DOHH2 (cell line): ENCODE measurements around the gene FAM120A.

Experiments
- H3F3A ChIP-seq: fragments of 200-600 bp; sonication (generic), shearing (Covaris generic); 2 replicates; pipeline ENCODE4 v1.6.0; 2016; ENCODE audit warnings: antibody characterized with exemption, mild to moderate bottlenecking; ENCODE audit not compliant: control insufficient read depth, insufficient read depth
- H3K27ac ChIP-seq: fragments of 200-600 bp; sonication (generic); 2 replicates; pipeline ENCODE4 v1.5.1; 2014; ENCODE audit warnings: low read depth, mild to moderate bottlenecking, low read length, moderate library complexity
- H3K27me3 ChIP-seq: fragments of 200-600 bp; sonication (generic); 2 replicates; pipeline ENCODE4 v1.6.1; 2014; ENCODE audit warnings: mild to moderate bottlenecking, low read length, mixed read lengths; ENCODE audit not compliant: control insufficient read depth
- H3K36me3 ChIP-seq: fragments of 200-600 bp; sonication (generic); 2 replicates; pipeline ENCODE4 v1.6.1; 2014; ENCODE audit warnings: mild to moderate bottlenecking, low read length, moderate library complexity, mixed read lengths; ENCODE audit not compliant: control insufficient read depth
- H3K4me1 ChIP-seq: fragments of 200-600 bp; sonication (generic); 2 replicates; pipeline ENCODE4 v1.6.1; 2014; ENCODE audit warnings: mild to moderate bottlenecking, low read length, mixed read lengths; ENCODE audit not compliant: control insufficient read depth
- H3K4me2 ChIP-seq: fragments of 200-600 bp; sonication (generic); 2 replicates; pipeline ENCODE4 v1.6.0; 2014; ENCODE audit warnings: mild to moderate bottlenecking, low read length, moderate library complexity
- H3K4me3 ChIP-seq: fragments of 200-600 bp; sonication (generic); 2 replicates; pipeline ENCODE4 v1.5.1; 2014; ENCODE audit warnings: mild to moderate bottlenecking, low read length, mixed read lengths
- H3K79me2 ChIP-seq: fragments of 200-600 bp; sonication (generic); 2 replicates; pipeline ENCODE4 v1.6.1; 2014; ENCODE audit warnings: mild to moderate bottlenecking, low read length, mixed read lengths; ENCODE audit not compliant: control insufficient read depth
- H3K9me2 ChIP-seq: fragments of 200-600 bp; sonication (generic); replicated peaks from 2 replicates; pipeline ENCODE4 v1.6.1; 2014; ENCODE audit warnings: mild to moderate bottlenecking, low read length, mixed read lengths; ENCODE audit not compliant: control insufficient read depth
- H3K9me3 ChIP-seq: fragments of 200-600 bp; sonication (generic); 2 replicates; pipeline ENCODE4 v1.6.1; 2014; ENCODE audit warnings: antibody characterized with exemption, low read length, mixed read lengths; ENCODE audit not compliant: control insufficient read depth, insufficient read depth
- H4K20me1 ChIP-seq: fragments of 200-600 bp; sonication (generic); 2 replicates; pipeline ENCODE4 v1.6.0; 2014; ENCODE audit warnings: low read depth, mild to moderate bottlenecking, antibody characterized with exemption, low read length, moderate library complexity; ENCODE audit not compliant: control insufficient read depth, insufficient read depth
- CTCF ChIP-seq: fragments of 200-600 bp; sonication (generic); IDR thresholded peaks from one replicate; pipeline ENCODE4 v1.5.1; 2014; ENCODE audit warnings: antibody characterized with exemption, mild to moderate bottlenecking, low read depth, low read length; ENCODE audit not compliant: poor library complexity, severe bottlenecking
- EZH2phosphoT487 ChIP-seq: fragments of 200-600 bp; sonication (generic); IDR thresholded peaks from 2 replicates; pipeline ENCODE4 v1.6.1; 2017; ENCODE audit warnings: borderline replicate concordance, mild to moderate bottlenecking, antibody characterized with exemption, low read length, moderate library complexity, mixed read lengths

FAM120A gene

GRCh38 chr9:93567271-93567959 lies 115.9 kb downstream of the FAM120A start:
- Histone ChIP-seq H3K79me2 (peaks cover 9% of the 10 kb centered on the region), H3K4me3 (peak overlapping the region; percentile 76), H4K20me1 (no peaks in the 10 kb centered on the region), H3K27ac (peak overlapping the region; percentile 78), H3K4me2 (peak overlapping the region; percentile 84), H3F3A (peaks cover 31% of the 10 kb centered on the region), H3K9me2 (no peaks in the 10 kb centered on the region), H3K36me3 (peaks cover 49% of the 10 kb centered on the region), H3K9me3 (peaks cover 17% of the 10 kb centered on the region), H3K4me1 (peaks cover 35% of the 10 kb centered on the region), H3K27me3 (no peaks in the 10 kb centered on the region)
- no peak for TF ChIP-seq CTCF
- TF ChIP-seq EZH2phosphoT487 = no peak

- Histone ChIP-seq H3K27ac (no peak overlapping the region), H3K4me1 (peaks cover 35% of the 10 kb centered on the region), H3K9me3 (peaks cover 17% of the 10 kb centered on the region), H3K79me2 (peaks cover 9% of the 10 kb centered on the region), H3K4me2 (no peak overlapping the region), H3K27me3 (no peaks in the 10 kb centered on the region), H3F3A (peaks cover 31% of the 10 kb centered on the region), H3K36me3 (peaks cover 42% of the 10 kb centered on the region), H3K9me2 (no peaks in the 10 kb centered on the region), H3K4me3 (no peak overlapping the region), H4K20me1 (no peaks in the 10 kb centered on the region)
- TF ChIP-seq EZH2phosphoT487 (no peak), CTCF (no peak)
Measured at GRCh38 chr9:93568169-93568568, 116.7 kb downstream of the FAM120A start.

GRCh38 chr9:93569621-93570174 lies 118.2 kb downstream of the FAM120A start:
- Histone ChIP-seq H3K36me3 (peaks cover 27% of the 10 kb centered on the region), H3K79me2 (peaks cover 9% of the 10 kb centered on the region), H3K4me1 (peaks cover 35% of the 10 kb centered on the region), H3K9me2 (no peaks in the 10 kb centered on the region), H3K4me2 (peak overlapping the region; percentile 25), H3K9me3 (peaks cover 17% of the 10 kb centered on the region), H3F3A (peaks cover 22% of the 10 kb centered on the region), H3K27ac (no peak overlapping the region), H3K27me3 (no peaks in the 10 kb centered on the region), H3K4me3 (no peak overlapping the region), H4K20me1 (no peaks in the 10 kb centered on the region)
- TF ChIP-seq EZH2phosphoT487 = no peak
- TF ChIP-seq CTCF = no peak
